Gastroesophageal sphincter (tissue), 3 donors: ENCODE measurements around the gene KCNMB2.

Experiments
- EP300 ChIP-seq: sonication (generic); formaldehyde crosslinking; IDR thresholded peaks from one replicate; pipeline ENCODE4 v1.6.1; 2017; ENCODE audit warnings: antibody characterized with exemption, mild to moderate bottlenecking
- POLR2A ChIP-seq, 2 donors: fragments of 450-650 bp; IDR thresholded peaks; one replicate each; pipeline ENCODE4 v1.6.1; 2017; ENCODE audit warnings: antibody characterized with exemption in 2 of 2, mild to moderate bottlenecking in 2 of 2, moderate library complexity in 1 of 2
- POLR2AphosphoS5 ChIP-seq: sonication (generic); formaldehyde crosslinking; IDR thresholded peaks from one replicate; pipeline ENCODE4 v1.6.1; 2017; ENCODE audit warnings: antibody characterized with exemption
- TF ChIP-seq, protein P1 (sequence below), 4 experiments: fragments of 200-600 bp in 2 of 4; fragments of 450-650 bp in 2 of 4; sonication (generic) in 1 of 4; IDR thresholded peaks; one replicate each; pipeline ENCODE4 v1.5.1; 2017 to 2019; ENCODE audit warnings: antibody characterized with exemption in 4 of 4, mild to moderate bottlenecking in 2 of 4, moderate library complexity in 2 of 4

DNA sequence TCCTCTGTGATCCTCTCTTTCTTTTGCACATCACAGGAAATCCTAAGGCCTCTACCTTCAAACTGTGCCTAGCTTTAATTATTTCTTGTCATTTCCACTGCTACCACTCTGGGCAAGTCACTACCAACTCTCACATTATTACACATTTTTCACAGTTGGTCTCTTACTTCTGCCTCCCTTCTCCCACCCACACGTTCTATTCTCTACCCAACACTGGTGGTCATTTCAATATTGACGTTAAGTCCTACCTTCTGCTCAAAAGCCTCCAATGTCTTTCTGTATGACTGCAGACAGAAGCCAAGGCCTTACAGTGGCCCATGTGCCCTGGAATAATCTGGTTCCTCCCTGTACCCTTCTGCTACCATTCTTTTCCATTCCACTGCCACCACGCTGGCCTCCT, 3.9 kb downstream of the KCNMB2 start:
- TF ChIP-seq EP300 (no peak), POLR2AphosphoS5 (no peak), POLR2A (IDR thresholded peaks at IDR 0.05) (no peak)
- TF ChIP-seq, protein P1, sequence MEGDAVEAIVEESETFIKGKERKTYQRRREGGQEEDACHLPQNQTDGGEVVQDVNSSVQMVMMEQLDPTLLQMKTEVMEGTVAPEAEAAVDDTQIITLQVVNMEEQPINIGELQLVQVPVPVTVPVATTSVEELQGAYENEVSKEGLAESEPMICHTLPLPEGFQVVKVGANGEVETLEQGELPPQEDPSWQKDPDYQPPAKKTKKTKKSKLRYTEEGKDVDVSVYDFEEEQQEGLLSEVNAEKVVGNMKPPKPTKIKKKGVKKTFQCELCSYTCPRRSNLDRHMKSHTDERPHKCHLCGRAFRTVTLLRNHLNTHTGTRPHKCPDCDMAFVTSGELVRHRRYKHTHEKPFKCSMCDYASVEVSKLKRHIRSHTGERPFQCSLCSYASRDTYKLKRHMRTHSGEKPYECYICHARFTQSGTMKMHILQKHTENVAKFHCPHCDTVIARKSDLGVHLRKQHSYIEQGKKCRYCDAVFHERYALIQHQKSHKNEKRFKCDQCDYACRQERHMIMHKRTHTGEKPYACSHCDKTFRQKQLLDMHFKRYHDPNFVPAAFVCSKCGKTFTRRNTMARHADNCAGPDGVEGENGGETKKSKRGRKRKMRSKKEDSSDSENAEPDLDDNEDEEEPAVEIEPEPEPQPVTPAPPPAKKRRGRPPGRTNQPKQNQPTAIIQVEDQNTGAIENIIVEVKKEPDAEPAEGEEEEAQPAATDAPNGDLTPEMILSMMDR (IDR thresholded peaks at IDR 0.05): no peak
